HG03097 (cell line): ENCODE data around the gene STIM1.
"Not testable (repeated sequence)": the region's sequence is repeated elsewhere in the genome, so short reads cannot be mapped to it uniquely, and the experiment has no call there.

ENCODE experiments used
- ATAC-seq: cut with Tn5 transposase; IDR thresholded peaks from one replicate; pipeline ENCODE4 v1.9.1; 2021; ENCODE audit not compliant: unreplicated experiment, low FRiP score

The STIM1 gene

DNA sequence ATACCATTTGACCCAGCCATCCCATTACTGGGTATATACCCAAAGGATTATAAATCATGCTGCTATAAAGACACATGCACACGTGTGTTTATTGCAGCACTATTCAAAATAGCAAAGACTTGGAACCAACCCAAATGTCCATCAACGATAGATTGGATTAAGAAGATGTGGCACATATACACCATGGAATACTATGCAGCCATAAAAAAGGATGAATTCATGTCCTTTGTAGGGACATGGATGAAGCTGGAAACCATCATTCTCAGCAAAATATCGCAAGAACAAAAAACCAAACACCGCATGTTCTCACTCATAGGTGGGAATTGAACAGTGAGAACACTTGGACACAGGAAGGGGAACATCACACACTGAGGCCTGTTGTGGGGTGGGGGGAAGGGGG lies 197.7 kb downstream of the STIM1 start:
- not testable (repeated sequence) for ATAC-seq

DNA sequence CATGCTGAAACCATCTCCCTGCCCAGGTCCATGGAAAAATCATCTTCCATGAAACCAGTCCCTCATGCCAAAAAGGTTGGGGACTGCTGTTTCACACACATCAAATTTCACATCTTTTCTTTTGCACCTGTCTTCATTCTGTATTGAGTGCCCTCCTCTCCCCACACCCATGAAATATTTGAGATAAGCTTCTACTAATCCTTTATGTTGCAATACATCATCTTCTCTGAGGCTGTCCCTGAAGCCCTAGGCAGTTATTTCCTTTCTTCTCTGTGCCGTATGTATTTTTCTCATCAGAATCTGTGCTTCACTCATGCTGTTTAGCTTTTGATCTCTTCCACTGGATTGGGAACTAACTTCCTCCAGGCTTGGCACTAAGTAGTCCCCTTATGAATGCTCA lies 199.2 kb downstream of the STIM1 start:
- no peak for ATAC-seq

DNA sequence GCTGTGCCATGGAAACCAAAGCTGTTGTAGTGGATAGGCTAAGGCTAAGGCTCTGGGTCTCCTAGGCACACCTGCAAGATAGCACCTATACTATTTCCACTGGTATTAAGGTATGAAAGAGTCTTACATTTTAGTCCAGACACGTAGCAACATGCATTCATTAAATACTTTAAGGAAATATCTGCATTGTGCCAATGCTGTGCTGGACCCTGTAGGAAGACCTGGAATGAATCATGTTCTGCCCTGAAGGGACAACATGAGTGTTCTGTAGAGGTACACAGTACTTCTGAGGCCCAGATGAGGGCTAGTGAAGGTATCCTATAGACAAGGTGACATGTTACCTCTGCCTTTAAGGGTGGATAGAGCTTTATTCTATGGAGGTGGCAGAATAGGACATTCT lies 204.0 kb downstream of the STIM1 start:
- no peak for ATAC-seq

DNA sequence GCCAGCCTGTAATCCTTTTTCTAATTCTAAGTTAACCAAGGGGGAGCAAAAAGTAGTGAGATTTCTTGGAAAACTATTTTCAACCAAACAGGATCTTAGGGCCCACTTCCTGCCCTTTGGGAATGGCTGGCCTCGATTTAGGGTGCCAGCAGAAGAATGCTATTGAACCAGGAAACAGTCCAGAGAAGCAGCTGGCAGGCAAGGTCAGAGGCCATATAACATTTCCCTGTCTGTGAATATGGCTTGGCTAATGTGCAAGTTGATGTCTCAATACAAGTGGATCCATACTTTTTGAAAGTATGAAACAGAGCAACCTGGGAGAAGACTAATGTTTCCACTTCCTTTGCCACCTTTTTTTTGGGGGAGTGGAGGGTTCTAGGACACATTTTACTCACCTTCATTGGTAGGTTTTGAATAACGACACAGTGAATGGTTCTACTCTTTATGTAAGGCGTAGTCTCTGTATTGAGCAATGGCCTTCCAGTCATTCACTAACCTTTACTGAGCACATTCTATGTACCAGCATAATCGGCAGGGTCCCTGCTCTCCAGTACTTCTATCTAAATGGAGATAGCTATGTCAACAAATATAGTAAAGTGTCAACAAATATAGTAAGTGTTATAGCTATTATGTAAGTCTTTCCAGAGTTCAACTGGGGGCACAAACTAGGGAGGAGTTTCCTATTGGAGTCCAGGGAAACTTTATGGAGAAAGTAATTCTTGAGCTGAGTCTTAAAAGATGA lies 204.9 kb downstream of the STIM1 start:
- ATAC-seq, result no peak

DNA sequence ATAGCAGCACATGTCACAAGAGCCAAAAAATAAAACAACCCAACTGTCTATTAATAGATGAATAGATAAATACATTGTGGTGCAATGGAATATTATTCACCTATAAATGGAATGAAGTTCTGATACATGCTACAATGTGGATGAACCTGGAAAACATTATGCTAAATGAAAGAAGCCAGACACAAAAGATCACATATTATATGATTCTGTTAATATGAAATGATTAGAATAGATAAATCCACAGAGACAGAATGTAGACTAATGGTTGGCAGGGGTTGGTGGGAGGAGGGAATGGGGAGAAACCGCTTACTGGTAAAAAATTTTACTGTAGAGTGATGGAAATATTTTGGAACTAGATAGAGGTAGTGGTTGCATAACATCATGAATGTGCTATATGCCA lies 206.2 kb downstream of the STIM1 start:
- no peak for ATAC-seq

DNA sequence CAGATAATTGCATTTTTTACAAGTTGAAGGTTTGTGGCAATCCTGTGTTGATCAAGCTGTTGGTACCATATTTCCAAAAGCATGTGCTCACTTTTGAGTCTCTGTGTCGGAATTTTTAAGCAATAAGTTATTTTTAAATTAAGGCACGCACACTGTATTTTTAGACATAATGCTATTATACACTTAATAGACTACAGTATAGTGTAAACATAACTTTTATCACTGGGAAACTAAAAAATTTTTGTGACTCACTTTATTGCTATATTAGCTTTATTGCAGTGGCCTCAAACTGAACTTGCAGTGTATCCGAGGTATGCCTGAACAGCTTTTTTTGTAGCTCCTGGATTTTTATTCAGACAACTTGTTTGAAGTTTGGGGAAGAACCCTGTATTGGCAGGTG lies 207.9 kb downstream of the STIM1 start:
- ATAC-seq, result no peak

DNA sequence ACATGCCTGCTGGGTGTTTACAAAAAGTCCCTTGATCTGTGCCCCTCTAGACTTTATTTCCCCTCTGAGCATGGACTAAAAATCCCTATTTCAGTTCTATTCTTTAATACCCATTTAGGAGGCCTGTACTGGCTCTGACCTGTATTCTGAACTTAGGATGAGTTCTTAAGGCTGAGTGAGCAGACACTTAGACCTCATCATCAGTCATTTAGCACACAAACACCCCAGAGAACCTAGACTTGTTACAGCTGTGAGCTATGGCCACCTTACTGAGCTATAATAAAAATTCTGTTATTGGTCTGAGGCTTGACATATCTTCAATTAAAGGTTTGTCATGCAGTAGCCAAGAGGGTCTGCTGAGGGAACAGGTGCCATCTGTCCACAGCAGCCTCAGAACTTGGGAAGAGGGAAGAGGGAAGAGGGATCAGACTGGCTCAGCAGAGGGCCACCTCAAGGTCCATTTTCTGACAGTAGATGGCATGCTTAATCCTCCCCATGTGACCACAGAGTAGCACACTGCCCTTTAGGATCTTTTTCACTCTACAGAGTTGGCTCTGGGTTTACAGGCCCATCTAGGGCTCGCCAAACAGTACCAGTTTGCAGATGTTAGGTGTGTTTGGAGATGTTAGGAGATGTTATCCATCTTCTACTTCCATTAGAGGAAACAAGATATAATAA lies 209.0 kb downstream of the STIM1 start:
- ATAC-seq, result no peak

DNA sequence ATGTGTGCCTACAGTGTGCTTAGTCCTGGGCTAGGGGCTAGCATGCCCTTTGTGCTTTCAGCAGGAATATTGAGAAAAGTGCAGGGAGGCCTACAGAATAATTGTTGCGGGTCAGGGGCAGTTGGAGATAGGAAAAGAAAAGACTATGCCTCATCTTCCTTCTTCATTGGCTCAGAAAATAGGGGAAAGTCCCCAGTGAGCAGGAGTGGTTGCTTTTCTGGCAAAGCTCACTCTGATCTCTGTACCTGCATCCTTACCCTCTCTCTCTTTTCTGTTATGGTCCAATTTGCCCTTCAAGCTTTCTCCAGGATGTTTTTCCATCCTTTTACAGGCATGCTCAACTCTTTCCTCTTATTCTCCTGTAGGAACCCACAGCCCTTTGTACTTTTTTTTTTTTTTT lies 209.6 kb downstream of the STIM1 start:
- no peak for ATAC-seq

DNA sequence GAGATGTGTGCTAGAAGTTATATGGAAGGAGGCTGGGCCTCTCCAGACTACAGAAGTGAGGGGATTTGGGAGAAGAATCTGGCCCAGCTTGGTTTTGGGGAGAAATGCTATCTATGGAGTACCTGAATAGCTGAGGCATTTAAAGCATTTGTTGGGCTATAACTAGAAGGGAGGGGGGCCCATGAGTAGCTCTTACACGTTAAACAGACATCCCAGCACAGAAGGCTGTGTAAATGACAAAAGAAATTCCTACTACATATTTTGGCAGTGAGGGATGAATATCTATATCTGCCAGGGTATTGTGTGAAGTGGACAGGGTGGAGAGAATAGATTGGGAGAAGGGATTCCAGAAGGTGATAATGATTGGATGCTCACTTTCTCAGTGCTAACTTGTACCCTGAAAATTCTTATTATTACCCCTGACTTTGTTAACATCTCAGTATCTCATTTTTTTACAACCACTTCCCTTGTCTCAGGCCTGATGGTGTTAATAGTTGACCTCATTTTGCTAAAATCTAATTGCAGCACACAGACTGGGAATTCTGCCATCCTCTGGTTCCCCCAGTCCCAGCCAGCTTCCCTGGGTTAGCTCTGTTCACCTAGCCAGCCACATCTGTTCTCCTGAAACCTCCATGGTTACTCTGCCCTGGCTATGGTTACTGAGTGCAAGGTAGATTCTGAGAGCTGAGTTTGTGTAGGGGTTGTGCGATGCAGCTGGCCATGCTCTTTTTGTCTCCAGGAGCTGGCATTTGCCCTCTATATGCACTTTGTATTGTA lies 210.3 kb downstream of the STIM1 start:
- ATAC-seq, result no peak

DNA sequence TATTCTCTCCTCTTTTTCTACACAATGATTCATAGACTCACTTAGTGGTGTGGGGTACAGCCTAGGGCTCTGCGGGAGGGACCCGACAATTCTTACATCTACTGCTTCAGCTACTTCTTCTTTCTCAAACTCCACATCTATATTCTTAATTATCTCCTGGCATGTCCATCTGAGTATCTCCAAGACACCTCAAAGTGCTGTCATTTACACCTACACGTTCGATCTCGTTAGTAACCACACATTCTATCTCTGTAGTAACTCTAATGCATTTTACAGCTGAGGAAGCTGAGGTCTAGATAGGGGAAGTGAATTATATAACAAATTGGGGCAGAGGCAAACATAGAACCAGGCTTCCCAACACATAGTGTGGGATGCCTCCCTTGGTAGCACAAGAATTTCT lies 211.4 kb downstream of the STIM1 start:
- ATAC-seq, result no peak

DNA sequence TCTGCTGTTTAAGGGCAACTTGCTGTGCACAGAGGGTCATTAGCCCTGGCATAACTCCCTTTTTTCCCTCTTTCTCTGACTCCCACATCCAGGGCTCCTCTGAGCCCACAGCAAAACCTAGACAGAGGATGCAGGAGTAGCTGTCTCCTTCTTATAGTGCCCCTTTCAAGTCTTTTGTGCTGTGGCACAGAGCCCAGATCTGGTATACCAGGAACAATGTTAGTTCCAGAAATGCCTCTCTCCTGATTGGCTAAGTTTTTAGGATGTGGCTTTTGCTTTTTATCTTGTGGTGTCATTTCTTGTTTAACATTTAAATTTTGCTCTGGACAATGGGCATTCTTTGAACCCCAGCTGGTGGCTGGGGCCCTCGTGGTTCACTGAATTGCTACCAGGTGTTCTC lies 213.5 kb downstream of the STIM1 start:
- ATAC-seq, result no peak

DNA sequence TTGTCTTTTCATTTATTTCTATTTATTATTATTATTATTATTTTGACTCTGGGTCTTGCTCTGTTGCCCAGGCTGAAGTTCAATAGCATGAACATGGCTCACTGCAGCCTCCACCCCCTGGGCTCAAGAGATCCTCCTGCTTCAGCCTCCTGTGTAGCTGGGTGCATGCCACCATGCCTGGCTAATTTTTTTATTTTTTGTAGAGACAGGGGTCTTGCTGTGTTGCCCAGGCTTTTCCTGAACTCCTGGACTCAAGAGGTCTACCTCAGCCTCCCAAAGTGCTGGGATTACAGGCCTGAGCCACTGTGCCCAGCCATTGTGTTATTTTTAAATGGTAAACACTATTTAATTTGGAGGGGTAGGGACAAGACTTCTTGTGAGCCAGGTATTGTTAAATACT lies 215.9 kb downstream of the STIM1 start:
- no peak for ATAC-seq

DNA sequence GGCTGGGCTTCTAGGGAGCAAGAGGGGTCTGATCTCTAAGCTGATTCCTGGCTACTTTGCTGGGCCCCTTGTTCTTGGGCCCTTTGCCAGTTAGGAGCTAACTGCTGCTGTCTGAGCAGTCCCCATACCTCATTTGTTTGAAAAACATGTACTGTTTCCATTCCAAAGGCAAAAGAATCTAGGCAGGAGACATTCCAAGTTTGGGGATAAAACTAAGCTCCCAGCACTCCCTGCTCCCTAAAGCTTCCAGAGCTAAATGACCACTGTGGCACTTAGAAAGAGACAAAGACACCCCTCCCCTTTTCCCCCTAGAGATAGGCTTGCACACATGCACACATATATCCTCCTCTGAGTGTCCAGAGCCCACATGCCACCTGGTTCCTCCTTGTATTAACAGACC lies 216.4 kb downstream of the STIM1 start:
- ATAC-seq, result no peak

DNA sequence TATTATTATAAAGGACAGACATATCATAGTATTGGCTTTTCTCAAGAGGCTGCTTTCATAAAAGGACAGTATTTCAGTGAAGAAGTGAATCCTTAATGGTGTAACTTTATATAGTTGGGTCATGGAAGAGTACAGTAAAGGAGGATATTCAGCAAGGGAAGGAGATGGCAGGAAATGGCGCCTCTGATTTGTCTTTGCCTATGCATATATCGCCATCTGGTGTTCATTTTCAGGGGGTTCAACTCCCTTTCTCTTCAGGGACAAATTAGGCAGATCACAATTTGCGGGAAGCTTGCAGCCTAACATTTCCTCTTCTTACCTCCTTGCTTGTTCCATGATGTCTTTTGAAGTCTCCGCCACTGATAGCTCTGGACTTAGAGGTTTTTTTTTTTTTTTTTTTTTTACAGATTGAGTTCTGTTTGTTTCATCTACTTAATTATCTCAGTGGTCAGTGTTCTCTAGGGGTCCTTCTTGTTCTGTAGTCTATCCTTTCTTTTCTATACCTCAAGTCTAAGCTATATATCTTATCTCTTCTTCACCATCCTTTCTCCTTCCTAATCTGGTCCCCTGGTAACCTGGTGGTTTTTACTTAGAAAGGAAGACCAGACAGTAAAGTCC lies 217.3 kb downstream of the STIM1 start:
- ATAC-seq, result no peak

DNA sequence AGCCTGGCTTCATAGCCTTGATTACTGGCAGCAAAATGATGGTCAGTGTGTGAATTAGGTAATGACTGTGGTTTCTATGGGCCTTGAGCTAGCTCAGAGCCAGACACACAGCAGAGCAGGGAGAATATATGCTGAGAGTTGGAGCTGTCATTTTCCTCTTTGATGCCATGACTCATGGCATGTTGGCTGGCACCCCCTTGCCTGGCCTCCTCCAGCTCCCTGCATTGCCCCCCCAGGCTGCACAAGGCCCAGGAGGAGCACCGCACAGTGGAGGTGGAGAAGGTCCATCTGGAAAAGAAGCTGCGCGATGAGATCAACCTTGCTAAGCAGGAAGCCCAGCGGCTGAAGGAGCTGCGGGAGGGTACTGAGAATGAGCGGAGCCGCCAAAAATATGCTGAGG lies 218.8 kb downstream of the STIM1 start:
- ATAC-seq, result no peak

DNA sequence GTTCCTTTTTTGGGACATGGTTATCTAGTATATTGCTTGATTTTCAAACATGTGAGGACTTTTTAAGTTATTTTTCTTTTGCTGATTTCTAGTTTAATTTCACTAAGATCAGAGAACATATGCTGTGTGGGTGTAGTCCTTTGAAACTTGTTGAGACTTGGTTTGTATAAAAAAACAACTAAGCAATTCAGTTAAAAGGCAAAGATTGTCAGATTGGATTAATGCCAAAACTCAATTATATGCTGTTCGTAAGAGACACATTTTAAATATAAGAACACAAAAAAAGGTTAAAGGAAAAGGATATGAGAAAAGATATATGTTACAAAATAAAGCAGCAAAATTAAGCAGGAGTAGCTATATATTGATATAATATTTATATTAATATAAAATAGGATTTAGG lies 221.3 kb downstream of the STIM1 start:
- ATAC-seq, result no peak

DNA sequence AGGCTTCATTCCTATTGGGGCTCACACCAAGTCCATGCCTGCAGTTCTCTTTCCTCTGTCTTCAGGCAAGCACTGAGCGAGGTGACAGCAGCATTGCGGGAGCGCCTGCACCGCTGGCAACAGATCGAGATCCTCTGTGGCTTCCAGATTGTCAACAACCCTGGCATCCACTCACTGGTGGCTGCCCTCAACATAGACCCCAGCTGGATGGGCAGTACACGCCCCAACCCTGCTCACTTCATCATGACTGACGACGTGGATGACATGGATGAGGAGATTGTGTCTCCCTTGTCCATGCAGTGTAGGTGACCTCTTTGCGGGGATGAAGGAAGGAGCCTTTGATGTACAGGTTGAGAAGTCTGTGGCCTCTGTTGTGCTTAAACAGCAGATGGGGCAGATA lies 227.7 kb downstream of the STIM1 start:
- ATAC-seq, result no peak

DNA sequence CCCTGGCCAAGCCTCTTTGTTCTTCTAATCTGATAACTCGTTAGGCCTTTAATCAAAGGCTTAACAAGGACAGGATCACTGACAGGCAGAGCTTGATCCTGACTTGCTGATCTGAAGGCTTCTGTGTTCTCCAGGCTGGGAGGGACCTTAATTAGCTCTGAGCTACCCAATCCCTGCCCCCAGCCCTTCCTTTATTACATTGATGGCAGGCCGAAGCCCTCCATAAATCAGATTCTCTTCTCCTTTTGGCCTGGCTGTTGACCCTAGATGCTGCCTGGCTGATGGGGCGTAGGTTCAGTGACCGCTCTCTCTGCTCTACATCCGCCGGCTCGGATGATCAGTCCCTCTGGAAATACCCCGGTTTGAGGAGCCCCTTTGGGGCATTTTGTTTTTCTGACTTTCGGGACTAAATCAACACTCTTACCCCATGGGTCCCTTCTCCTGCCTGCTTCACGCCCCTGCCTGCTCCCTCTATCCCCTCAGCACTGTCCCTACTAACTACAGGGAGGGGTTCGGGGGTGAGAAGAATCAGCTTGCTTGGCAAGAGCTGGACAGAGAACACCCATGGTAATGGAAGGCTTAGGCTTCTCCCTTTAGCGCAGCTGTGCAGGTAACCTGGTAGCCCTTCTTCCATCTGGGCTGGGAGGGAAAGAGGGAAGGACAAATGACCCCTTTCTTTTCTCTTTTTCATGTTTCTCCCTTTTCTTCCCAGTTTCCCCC lies 229.1 kb downstream of the STIM1 start:
- no peak for ATAC-seq

DNA sequence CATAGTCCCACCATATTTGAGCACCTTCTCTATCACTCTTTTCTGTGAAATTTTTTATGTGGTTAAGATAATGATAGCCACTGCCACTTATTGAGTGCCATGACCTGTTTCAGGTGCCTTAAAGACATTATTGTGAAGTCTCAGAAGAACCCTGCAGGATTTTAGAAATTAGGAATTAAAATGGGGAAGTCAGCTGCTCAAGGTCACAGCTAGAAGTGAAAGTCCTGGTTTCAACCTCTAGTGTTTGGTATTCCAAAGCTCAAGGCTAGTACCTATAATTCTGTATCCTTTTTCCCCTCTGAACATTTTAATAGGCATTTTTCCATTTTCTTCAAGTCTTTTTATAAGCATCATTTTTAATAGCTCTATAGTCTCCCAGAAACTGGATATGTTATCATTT lies 230.1 kb downstream of the STIM1 start:
- ATAC-seq, result no peak

DNA sequence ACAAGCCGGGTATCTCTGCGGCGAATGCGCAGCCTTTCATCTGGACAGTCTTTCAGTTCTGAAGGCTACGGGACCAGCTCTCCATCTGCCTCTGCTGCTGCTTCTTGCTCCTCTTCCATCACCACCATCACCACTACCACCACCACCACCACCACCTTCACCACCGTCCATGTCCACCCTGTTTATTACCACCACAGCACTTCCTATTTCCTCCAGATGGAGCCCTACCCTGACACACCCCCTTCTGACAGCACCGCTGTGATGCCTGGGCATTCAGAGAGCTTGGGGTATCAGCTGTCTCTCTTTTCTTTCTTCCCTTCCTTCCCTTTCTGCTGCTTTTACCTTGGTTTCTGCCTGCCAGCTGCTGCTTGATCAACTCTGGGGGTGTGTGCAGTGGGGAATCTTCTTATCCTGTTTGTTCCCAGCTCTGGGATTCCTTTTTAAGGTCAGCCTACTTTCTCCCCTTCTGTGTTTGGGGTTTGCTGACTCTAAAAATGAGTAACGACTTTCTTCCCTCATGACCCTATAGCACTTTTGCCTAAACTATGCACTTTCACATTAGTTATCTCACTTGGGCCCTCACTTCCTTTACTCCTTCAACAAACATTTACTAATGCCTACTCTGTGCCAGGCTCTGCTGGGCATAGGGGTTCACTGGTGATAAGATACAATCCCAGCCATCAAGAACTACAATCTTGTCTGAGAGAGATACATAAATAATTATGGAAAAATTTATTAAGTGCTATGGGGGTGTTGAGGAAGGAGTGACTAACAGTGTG lies 231.3 kb downstream of the STIM1 start:
- ATAC-seq, result no peak
